HL-60 (cell line): ENCODE data around the gene AP3D1.

ENCODE experiments used
- CTCF ChIP-seq: IDR thresholded peaks from one replicate; pipeline ENCODE4 v1.5.1; 2011; ENCODE audit warnings: low read length, control low read depth, inconsistent platforms; ENCODE audit not compliant: insufficient read depth
- GABPA ChIP-seq: IDR thresholded peaks from 2 replicates; pipeline ENCODE4 v1.6.1; 2012; ENCODE audit warnings: low read depth
- POLR2AphosphoS5 ChIP-seq: IDR thresholded peaks from 2 replicates; pipeline ENCODE4 v1.6.1; 2012; ENCODE audit warnings: low read depth
- REST ChIP-seq: IDR thresholded peaks from 2 replicates; pipeline ENCODE4 v1.6.1; 2012; ENCODE audit warnings: low read depth; ENCODE audit not compliant: insufficient replicate concordance
- SPI1 ChIP-seq: IDR thresholded peaks from 2 replicates; pipeline ENCODE4 v1.6.1; 2012; ENCODE audit warnings: low read depth, mild to moderate bottlenecking, borderline replicate concordance

- TF ChIP-seq GABPA = no peak
- no peak for TF ChIP-seq CTCF
- TF ChIP-seq POLR2AphosphoS5 = no peak; the same call in 1 of the 2 replicates
- TF ChIP-seq REST = no peak
- TF ChIP-seq SPI1 = no peak
Observed at GRCh38 chr19:2112516-2113320, 38.6 kb downstream of the AP3D1 start.
